ENCODE data around the gene HRC.

The HRC gene

GRCh38 chr19:49111218-49111998 is 43.8 kb downstream of the HRC start:
- no peak for DNase-seq

- no peak for DNase-seq
Measured at GRCh38 chr19:49110567-49110966, 44.6 kb downstream of the HRC start.

- DNase-seq = no peak
Measured at GRCh38 chr19:49109569-49110233, 45.5 kb downstream of the HRC start.

- no peak for DNase-seq
Measured at GRCh38 chr19:49109051-49109450, 46.1 kb downstream of the HRC start.

- DNase-seq = no peak
Measured at GRCh38 chr19:49107625-49108459, 47.4 kb downstream of the HRC start.

- no peak for DNase-seq
Measured at GRCh38 chr19:49106648-49107135, 48.5 kb downstream of the HRC start.

GRCh38 chr19:49104229-49104864 is 50.8 kb downstream of the HRC start:
- DNase-seq = peak; percentile 93

GRCh38 chr19:49103331-49104085 is 51.7 kb downstream of the HRC start:
- no peak for DNase-seq

GRCh38 chr19:49102303-49102702 is 52.9 kb downstream of the HRC start:
- no peak for DNase-seq

Measured in NCI-H524 treated with DMSO at 0.1 percent for 48 hours (cell line).